Stimulated activated CD4-positive, alpha-beta T cell treated with anti-CD3 and anti-CD28 coated beads, Interleukin-2, amount 100 ng/mL, for 4 hours (primary cell): ENCODE data around the gene DPP10.
"Not testable (repeated sequence)": the region's sequence is repeated elsewhere in the genome, so short reads cannot be mapped to it uniquely, and the experiment has no call there.

Experiments
- DNase-seq: peaks from one replicate; pipeline ENCODE4 v3.0.0-alpha.2; 2020; ENCODE audit warnings: low read depth

DPP10 gene

GRCh38 chr2:114724454-114724853, 282.0 kb downstream of the DPP10 start:
- no peak for DNase-seq

DNA sequence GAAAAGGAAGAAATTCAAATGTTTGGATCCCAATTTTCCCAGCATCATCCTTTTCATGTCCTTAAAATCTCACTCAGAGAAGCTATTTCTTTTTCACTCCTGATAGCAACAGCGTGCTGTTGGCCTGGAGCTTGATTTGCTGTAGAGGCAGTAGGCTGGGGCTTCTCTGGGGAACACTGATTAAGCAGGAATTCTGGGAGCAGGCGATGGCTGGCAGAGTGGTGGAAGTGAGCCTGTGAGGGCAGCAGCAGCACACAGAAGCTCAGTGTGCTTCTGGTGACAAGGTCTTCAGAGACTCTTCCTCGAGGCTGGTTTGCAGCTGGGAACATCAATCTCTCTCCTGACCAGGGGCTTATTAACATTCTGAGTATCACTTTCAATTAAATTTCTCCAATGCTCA, 284.6 kb downstream of the DPP10 start:
- no peak for DNase-seq

DNA sequence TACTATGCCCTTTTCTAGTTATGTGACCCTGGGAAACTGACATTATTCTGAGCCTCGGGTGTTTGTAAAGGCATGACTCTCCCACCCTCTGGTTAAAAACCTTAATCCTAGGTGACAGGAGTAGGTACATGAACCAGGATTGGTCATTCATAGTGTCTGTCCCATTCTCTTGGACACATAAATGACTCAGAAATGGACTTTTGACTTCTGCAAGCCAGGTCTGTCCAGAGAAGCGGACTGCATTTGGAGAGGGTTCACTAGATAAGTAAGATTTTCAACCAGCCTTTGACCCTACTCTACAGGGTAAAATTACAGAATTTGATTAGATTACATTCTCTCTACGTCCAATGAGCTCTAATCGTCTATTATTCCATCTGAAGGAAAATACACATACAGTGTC, 285.9 kb downstream of the DPP10 start:
- DNase-seq: no peak

- DNase-seq: no peak
Observed at GRCh38 chr2:114729026-114729425, 286.6 kb downstream of the DPP10 start.

DNA sequence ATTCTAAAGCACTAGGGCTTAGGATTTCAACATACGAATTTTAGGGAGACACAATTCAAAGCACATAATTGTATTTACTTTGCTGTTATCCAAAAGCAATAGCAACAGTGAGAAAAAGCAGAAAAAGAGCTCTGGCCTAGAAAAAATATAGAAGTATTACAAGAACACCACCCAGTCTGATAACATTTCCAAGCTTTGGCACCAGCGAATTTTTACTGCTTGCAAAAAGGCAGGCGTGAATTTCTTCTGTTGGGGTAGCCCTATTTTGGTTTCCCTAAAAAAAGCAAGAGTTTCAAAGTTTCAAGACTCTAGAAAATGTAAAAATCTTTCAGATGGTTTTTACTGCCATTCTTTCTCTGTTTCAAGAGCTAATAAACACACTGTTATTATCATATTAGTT, 292.7 kb downstream of the DPP10 start:
- no peak for DNase-seq

GRCh38 chr2:114742245-114742644, 299.8 kb downstream of the DPP10 start:
- no peak for DNase-seq

GRCh38 chr2:114745700-114746099, 303.3 kb downstream of the DPP10 start:
- DNase-seq: no peak

DNA sequence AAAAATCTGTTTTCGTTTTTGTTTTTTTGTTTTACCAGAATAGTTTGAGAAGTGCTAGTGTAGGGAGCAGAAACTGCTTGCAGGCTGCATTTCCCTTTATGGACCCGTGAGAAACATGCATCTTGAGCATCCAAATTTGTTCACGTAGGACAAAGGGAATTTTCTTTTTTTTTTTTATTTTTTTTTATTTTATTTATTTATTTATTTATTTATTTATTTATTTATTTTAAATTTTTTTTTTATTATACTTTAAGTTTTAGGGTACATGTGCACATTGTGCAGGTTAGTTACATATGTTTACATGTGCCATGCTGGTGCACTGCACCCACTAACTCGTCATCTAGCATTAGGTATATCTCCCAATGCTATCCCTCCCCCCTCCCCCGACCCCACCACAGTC, 305.7 kb downstream of the DPP10 start:
- not testable (repeated sequence) for DNase-seq

- DNase-seq: no peak
Observed at GRCh38 chr2:114752425-114752824, 310.0 kb downstream of the DPP10 start.

DNA sequence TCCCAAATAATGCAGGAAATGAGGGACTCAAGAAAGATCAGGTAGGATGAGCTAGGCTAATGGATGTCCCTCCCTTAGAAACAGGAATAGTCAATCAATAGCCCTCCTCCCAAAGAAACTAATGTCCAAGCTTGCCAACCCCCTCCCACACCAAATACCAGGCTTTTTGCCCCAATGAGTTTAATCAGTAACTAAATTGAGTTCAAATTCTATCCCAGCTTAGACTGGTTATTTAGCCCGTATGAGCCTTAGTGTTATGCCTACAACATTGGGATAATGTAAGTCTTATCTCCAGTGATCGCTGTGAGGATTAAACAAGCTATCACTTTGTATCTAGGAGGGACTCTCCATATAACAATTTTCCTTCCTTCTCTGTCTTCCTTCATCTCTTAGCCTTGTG, 310.7 kb downstream of the DPP10 start:
- no peak for DNase-seq

DNA sequence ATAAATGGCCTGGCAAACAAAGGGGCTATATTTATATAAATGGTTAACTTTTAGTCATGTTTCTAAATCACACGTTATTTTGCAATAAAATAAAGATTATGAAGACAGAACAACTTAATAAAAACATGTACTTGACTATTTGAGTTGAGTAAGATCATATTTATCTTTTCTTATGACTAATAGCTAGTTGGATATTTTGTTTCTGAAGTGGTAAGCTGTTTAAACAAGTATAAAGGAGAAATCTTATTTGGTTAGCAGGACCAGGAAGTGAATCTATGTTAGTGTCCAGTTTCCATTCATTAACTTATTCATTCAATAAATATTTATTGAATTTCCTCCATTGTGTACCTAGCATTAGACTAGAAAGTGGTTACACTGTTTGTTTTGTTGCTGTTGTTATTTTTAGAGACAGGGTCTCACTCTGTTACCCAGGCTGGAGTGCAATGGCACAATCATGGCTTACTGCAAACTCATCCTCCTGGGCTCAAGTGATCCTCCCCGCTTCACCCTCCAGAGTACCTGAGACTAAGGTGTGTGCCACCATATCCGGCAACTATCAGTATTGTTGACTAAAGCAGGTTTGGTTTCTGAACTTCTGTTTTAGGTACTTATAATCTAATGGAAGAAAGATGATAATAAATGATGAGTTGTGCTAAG, 312.6 kb downstream of the DPP10 start:
- no peak for DNase-seq

GRCh38 chr2:114762376-114762775, 319.9 kb downstream of the DPP10 start:
- no peak for DNase-seq

DNA sequence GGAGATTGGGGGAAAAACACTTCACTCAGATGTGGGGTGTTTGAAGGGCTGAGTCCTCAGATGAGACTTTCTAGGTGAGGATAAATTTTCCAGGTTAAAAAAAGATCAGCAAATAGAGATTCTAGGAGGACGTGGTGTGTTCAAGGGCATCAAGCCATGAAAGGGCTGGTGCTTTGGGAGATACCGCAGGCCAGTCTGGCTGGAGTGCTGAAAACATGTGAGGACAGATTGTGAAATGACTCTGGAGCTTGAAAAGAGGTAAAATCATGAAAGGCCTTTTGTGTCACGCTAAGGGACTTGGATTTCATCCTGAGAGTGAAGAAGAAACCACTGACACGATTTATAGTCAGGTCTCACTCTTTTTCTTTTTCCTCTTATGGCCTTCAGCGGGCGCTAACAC, 320.5 kb downstream of the DPP10 start:
- DNase-seq: no peak

- DNase-seq: no peak
Observed at GRCh38 chr2:114769110-114769509, 326.7 kb downstream of the DPP10 start.

DNA sequence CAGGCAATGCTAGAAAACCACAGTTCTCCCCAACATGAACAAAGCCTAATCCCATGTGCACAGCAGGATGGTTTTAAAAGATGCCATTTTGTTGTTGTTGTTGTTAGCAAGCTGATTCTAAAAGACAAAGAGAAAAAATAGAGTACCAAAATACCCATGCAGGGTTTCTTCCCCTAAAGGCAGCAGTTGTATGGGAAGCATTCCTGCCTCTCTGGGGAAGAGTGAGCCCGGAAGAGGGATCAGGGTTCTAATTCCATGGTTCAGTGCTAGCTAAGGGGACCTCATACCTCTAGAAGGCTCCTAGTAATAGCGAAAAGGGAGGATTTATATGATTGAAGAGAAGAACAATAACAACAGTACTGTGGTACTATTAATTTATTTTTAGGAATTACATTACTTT, 327.6 kb downstream of the DPP10 start:
- no peak for DNase-seq

GRCh38 chr2:114784046-114784445, 341.6 kb downstream of the DPP10 start:
- no peak for DNase-seq

DNA sequence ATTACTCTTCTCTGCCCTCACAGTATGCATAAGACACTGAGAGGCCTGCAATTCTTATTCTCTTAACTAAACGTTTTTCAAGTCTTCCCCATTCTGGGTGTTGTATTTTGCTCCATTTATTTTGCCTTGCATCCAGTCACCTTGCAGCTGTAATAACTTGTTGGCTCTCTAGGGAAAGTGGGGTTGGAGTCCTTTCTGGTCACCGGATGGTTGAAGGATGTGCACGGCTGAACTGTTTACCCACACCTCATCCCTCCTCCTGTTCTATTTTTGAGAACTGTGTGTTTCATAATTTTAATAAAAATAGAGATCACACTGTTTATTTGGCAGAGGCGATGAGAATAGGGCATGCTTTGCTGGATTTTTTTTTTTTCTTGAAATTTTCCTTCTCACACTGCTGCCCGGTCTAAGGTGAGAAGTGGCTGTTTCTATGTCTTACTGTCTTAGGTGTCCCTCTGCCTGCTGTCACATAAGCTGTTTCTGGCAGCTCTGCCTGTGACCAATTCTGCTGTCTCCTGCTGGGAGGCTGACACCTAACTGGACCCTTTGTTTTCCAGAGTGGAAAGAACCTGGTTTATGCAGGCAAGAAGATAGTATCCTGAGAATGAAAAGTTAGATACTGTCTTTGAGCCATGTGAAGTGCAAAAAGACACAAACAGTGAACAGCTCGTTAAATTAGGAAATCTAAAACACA, 342.6 kb downstream of the DPP10 start:
- no peak for DNase-seq

DNA sequence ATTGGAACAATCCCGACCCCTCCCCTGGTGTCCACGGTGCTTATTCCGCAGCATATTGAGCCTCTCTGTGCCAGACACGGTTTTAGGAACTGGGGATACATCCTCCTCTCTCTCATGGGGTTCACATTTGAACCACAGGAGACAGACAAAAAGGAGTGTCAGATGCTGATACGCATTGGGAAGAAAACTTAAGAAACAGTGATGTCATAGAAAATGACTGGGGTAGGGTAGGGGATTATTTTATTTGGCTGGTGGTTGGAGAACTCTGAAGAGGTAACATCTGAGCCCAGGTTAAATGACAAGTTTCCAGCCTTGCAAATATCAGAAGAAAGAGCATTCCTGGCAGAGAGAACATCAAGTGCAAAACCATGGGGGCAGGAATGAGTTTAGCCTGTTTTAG, 344.5 kb downstream of the DPP10 start:
- DNase-seq: no peak

GRCh38 chr2:114787486-114787885, 345.0 kb downstream of the DPP10 start:
- no peak for DNase-seq

DNA sequence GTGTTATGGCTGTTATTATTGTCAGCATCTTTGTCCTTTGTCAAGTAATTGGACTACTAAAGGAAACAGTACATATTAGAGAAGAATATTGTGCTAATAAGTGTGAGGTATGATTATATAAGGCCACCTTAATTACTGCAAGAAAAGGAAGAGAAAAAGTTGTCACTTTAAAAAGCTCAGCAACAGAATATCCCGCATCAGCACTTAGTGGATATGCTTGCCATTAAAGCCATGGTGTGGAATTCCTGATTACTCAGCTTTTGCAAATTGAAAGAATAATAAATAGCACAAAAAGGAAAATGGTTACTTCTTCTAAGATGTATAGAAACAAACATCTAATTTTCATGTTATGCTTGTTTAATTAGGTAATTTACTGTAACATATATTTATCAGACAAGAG, 347.5 kb downstream of the DPP10 start:
- no peak for DNase-seq

- DNase-seq: no peak
Observed at GRCh38 chr2:114797540-114797939, 355.1 kb downstream of the DPP10 start.

GRCh38 chr2:114797942-114798341, 355.5 kb downstream of the DPP10 start:
- no peak for DNase-seq

GRCh38 chr2:114800371-114800770, 357.9 kb downstream of the DPP10 start:
- DNase-seq: no peak

- no peak for DNase-seq
Observed at GRCh38 chr2:114805195-114805594, 362.8 kb downstream of the DPP10 start.
